NCI-H82 treated with DMSO at 0.1 percent for 48 hours (cell line): ENCODE measurements around the gene BTN2A1.
"Not testable (repeated sequence)": the region's sequence is repeated elsewhere in the genome, so short reads cannot be mapped to it uniquely, and the experiment has no call there.

ENCODE experiments used
- DNase-seq: peaks from one replicate; lab custom pipeline; 2025; ENCODE audit not compliant: unreplicated experiment; lab: John Stamatoyannopoulos, UW

BTN2A1 gene

DNA sequence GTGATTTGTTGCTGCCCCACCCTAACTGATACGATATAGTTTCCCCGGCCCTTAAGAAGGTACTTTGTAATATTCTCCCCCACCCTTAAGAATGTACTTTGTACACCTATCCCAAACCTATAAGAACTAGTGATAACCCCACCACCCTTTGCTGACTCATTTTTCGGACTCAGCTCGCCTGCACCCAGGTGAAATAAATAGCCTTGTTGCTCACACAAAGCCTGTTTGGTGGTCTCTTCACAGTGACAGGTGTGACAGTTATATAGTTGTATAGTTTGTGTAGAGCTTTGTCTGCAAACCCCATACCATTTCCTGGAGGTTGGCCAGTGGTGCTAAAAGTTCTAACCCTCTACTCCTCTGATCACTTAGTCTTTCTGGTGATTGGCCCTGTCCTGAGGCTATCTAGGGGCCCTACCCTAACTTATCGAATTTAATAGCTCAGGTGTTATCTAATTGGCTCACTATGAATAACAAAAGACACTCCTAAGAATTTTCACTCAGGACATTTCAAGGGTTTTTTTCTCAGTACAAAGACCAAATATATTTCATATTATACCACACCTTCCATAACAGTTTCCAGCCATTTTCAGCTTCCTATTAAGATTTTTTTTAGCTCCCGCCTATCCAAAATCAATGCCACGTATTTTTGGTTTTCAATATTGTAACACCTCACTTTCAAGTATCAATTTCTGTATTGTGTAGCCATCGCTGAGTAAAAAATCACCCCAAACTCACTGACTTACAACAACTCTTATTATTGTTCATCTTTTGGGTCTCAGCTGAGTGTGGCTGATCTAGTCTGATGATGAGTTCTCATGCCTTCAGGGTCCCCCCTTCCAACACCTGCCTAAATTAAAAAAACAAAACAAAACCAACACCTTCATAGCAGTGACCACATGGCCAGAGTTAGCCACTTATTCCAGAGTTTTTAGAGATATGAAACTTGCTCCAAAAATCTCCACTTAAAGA is 32.5 kb downstream of the BTN2A1 start:
- DNase-seq, result no peak

DNA sequence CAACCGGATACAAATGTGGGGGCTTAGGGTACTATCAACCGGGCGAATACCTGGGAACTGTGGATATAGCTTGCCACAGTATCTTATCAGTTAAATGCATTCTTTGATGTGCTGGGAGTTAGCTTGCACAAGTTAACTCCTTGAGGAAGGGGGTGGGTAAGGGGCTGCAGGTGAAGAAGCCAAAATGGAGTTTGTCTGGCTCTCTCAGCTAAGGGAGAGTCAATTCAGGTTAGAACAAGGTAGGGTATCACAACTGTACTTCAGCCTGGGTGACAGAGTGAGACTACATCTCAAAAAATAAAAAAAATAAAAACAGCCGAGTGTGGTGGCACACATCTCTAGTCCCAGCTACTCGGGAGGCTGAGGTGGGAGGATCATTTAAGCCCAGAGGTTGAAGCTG is 33.8 kb downstream of the BTN2A1 start:
- no peak for DNase-seq

GRCh38 chr6:26493258-26493657 is 35.5 kb downstream of the BTN2A1 start:
- no peak for DNase-seq

DNA sequence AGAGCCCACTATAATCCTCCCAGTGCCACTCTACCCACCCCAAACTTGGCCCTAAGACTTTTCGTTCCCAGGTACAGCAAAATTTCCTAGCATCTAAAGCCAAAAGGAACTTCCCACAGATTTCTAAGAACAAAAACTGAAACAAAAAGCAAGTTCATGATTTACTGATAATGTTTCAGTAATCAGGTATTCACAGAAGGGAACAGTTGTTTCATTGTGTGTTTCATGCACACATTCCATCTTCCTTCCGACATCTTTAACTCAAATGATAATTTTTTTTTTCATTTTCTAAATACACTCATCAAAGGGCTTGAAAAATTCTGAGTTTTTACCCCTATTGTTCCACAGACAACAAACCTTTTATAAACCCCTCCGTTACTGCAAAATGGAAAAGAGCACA is 36.4 kb downstream of the BTN2A1 start:
- DNase-seq, result no peak

- DNase-seq, result no peak
These were observed 37.5 kb downstream of the BTN2A1 start for GRCh38 chr6:26495281-26495680.

- DNase-seq, result no peak
These were observed 39.9 kb downstream of the BTN2A1 start for GRCh38 chr6:26497610-26498009.

- DNase-seq, result no peak
These were observed 42.3 kb downstream of the BTN2A1 start, which contains the start of gene BTN1A1 for GRCh38 chr6:26500102-26500501. Gene BTN1A1, plus strand, starts transcription at chr6:26500303. Its CDS starts 984 bp downstream, at chr6:26501287.

- no peak for DNase-seq
These were observed 43.8 kb downstream of the BTN2A1 start for GRCh38 chr6:26501482-26501986.

DNA sequence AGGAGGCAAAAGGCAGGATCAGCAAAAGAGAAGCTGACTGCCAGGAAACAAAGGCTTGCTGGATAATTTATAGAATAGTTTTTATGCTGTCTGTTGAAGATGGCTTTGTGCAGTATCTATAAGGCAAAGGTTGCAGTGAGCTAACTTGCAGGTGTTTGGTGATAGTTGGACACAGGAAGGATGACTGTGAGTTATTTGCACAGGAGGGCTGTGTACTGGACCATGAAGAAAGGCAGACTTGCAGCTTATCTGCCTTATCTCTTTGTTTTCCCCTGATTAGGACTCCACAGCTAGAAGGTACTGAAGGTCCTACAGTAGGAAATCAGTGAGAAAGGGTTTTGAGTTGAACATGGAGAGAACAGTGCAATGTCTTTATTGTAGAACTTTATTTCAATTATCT is 44.4 kb downstream of the BTN2A1 start:
- no peak for DNase-seq

GRCh38 chr6:26502626-26503025 is 44.9 kb downstream of the BTN2A1 start:
- DNase-seq, result no peak

DNA sequence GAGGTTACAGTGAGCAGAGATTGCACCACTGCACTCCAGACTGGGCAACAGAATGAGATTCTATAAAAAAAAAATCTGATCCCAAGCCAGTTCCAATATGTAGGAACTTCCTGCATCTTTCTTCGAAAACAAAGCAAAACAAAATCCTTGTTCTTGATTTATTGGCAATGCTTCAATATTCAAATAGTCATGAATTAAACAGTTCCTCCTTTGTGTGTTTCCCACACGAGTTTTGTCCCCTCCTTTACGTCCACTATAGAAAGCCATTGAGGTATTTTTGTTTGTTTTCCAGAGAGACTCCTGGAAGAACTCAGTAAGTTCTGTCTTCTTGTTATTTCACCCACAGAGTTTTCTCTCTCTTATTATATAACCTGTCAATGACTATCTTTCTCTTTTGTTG is 49.9 kb downstream of the BTN2A1 start:
- DNase-seq, result no peak

- not testable (repeated sequence) for DNase-seq
These were observed 53.3 kb downstream of the BTN2A1 start for GRCh38 chr6:26511033-26511432.

DNA sequence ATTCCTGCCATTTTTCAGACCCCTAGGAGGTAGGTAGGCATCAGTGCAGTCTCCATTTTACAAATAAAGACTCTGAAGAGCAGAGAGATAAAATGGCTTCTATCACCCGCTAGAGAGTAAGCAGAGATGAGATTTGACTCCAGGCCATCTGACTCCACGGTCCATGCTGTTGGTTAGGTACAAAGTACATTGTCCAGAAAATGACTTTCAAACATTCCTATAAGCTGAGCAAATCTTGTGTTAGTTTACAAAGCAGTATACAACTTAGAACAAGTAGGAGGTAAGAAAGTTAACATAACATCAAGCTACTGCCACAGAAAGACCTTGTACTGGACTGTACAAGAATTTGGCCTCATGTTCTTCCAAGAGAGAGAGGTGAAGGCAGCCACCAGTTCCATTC is 57.2 kb downstream of the BTN2A1 start:
- no peak for DNase-seq

- DNase-seq, result peak; percentile 94
These were observed 59.0 kb downstream of the BTN2A1 start for GRCh38 chr6:26516481-26517427.
